ENCODE measurements around the gene RIF1.

DNA sequence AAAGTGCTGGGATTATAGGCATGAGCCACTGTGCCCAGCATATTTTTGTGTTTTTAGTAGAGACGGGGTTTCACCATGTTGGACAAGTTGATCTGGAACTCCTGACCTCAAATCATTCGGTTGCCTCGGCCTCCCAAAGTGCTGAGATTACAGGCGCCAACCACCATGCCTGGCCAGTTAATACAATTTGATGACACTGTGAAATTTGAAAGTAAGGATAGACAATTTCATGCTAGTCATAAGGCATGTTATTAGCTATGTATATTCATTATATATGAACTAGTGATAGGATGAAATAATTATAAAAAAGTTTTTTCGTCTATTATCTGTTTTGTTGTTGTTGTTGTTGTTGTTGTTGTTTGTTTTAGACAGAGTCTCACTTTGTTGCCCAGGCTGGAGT lies 8.6 kb upstream of the RIF1 start:
- TF ChIP-seq YY1 (IDR thresholded peaks at IDR 0.05; ENCODE audit: insufficient read depth, insufficient read length) (no peak), SUZ12 (IDR thresholded peaks at IDR 0.05; ENCODE audit: extremely low read depth, insufficient read depth, insufficient read length) (no peak)
